ENCODE results near the gene TUBGCP2. TPM values are rescaled to one million over a fixed set of nuclear protein-coding genes. Genes with fewer than 3 reads are reported as not detected.

The TUBGCP2 gene
- total RNA-seq, 1 donor from 2014 or later: 56.2 TPM

- Histone ChIP-seq H3K4me1 (ENCODE audit: insufficient read depth, low read length) (no peaks in the 10 kb centered on the region), H3K36me3 (ENCODE audit: insufficient read depth, low read length) (no peaks in the 10 kb centered on the region), H3K4me3 (ENCODE audit: insufficient read depth, low read depth, low read length) (no peak overlapping the region), H3K4me2 (ENCODE audit: low read length) (no peak overlapping the region), H2AFZ (ENCODE audit: low read depth, low read length) (no peak overlapping the region), H3K27me3 (ENCODE audit: insufficient read depth, low read length) (no peaks in the 10 kb centered on the region), H3K27ac (ENCODE audit: low read depth, low read length) (no peak overlapping the region), H4K20me1 (ENCODE audit: insufficient read depth, low read length) (no peaks in the 10 kb centered on the region), H3K9me3 (ENCODE audit: insufficient read depth, low read depth, low read length) (no peaks in the 10 kb centered on the region), H3K79me2 (ENCODE audit: insufficient read depth, low read length) (no peaks in the 10 kb centered on the region), H3K9ac (ENCODE audit: low read length) (no peak overlapping the region)
- Mint-ChIP-seq H3K27ac (ENCODE audit: unreplicated experiment) (no peak overlapping the region), H3K9me3 (ENCODE audit: unreplicated experiment) (no peaks in the 10 kb centered on the region), H3K36me3 (ENCODE audit: low read depth, unreplicated experiment) (no peaks in the 10 kb centered on the region), H3K4me1 (ENCODE audit: low read depth, unreplicated experiment) (no peaks in the 10 kb centered on the region), H3K4me3 (ENCODE audit: unreplicated experiment) (no peak overlapping the region), H3K27me3 (ENCODE audit: low read depth, unreplicated experiment) (peaks cover 10% of the 10 kb centered on the region)
- DNase-seq (ENCODE audit: low read depth) (no peak), FAIRE-seq (no peak)
- no peak for TF ChIP-seq EZH2 (IDR thresholded peaks at IDR 0.05; ENCODE audit: insufficient read depth, low read length)
- no peak for TF ChIP-seq CTCF (IDR thresholded peaks at IDR 0.05; ENCODE audit: insufficient read depth, low read depth, low read length)
Measured at GRCh38 chr10:133269367-133269766, 39.3 kb downstream of the TUBGCP2 start.

GRCh38 chr10:133268532-133268931, 40.1 kb downstream of the TUBGCP2 start:
- H3K4me3 ChIP-seq (ENCODE audit: insufficient read depth, low read depth, low read length): no peak overlapping the region
- H3K9me3 ChIP-seq (ENCODE audit: insufficient read depth, low read depth, low read length): no peaks in the 10 kb centered on the region
- no peaks in the 10 kb centered on the region for H3K36me3 ChIP-seq (ENCODE audit: insufficient read depth, low read length)
- H3K27ac Mint-ChIP-seq (ENCODE audit: unreplicated experiment): no peak overlapping the region
- TF ChIP-seq EZH2 (IDR thresholded peaks at IDR 0.05; ENCODE audit: insufficient read depth, low read length) (no peak), CTCF (IDR thresholded peaks at IDR 0.05; ENCODE audit: insufficient read depth, low read depth, low read length) (no peak)
- no peaks in the 10 kb centered on the region for H3K79me2 ChIP-seq (ENCODE audit: insufficient read depth, low read length)
- no peak overlapping the region for H3K4me3 Mint-ChIP-seq (ENCODE audit: unreplicated experiment)
- no peak overlapping the region for H3K27ac ChIP-seq (ENCODE audit: low read depth, low read length)
- H4K20me1 ChIP-seq (ENCODE audit: insufficient read depth, low read length): no peaks in the 10 kb centered on the region
- no peaks in the 10 kb centered on the region for H3K27me3 ChIP-seq (ENCODE audit: insufficient read depth, low read length)
- peaks cover 11% of the 10 kb centered on the region for H3K27me3 Mint-ChIP-seq (ENCODE audit: low read depth, unreplicated experiment)
- no peaks in the 10 kb centered on the region for H3K9me3 Mint-ChIP-seq (ENCODE audit: unreplicated experiment)
- FAIRE-seq (no peak), DNase-seq (ENCODE audit: low read depth) (no peak)
- no peaks in the 10 kb centered on the region for H3K4me1 Mint-ChIP-seq (ENCODE audit: low read depth, unreplicated experiment)
- H3K9ac ChIP-seq (ENCODE audit: low read length): no peak overlapping the region
- no peaks in the 10 kb centered on the region for H3K4me1 ChIP-seq (ENCODE audit: insufficient read depth, low read length)
- H3K36me3 Mint-ChIP-seq (ENCODE audit: low read depth, unreplicated experiment): no peaks in the 10 kb centered on the region
- H2AFZ ChIP-seq (ENCODE audit: low read depth, low read length): no peak overlapping the region
- no peak overlapping the region for H3K4me2 ChIP-seq (ENCODE audit: low read length)

GRCh38 chr10:133267829-133268228, 40.8 kb downstream of the TUBGCP2 start:
- Histone ChIP-seq H3K4me3 (ENCODE audit: insufficient read depth, low read depth, low read length) (no peak overlapping the region), H3K79me2 (ENCODE audit: insufficient read depth, low read length) (no peaks in the 10 kb centered on the region), H3K36me3 (ENCODE audit: insufficient read depth, low read length) (no peaks in the 10 kb centered on the region), H3K9me3 (ENCODE audit: insufficient read depth, low read depth, low read length) (no peaks in the 10 kb centered on the region), H3K4me2 (ENCODE audit: low read length) (no peak overlapping the region), H3K4me1 (ENCODE audit: insufficient read depth, low read length) (no peaks in the 10 kb centered on the region), H3K27ac (ENCODE audit: low read depth, low read length) (no peak overlapping the region), H2AFZ (ENCODE audit: low read depth, low read length) (no peak overlapping the region), H3K9ac (ENCODE audit: low read length) (no peak overlapping the region), H3K27me3 (ENCODE audit: insufficient read depth, low read length) (peaks cover under 1% of the 10 kb centered on the region), H4K20me1 (ENCODE audit: insufficient read depth, low read length) (no peaks in the 10 kb centered on the region)
- Mint-ChIP-seq H3K27ac (ENCODE audit: unreplicated experiment) (no peak overlapping the region), H3K4me3 (ENCODE audit: unreplicated experiment) (no peak overlapping the region), H3K9me3 (ENCODE audit: unreplicated experiment) (no peaks in the 10 kb centered on the region), H3K4me1 (ENCODE audit: low read depth, unreplicated experiment) (no peaks in the 10 kb centered on the region), H3K27me3 (ENCODE audit: low read depth, unreplicated experiment) (peaks cover 15% of the 10 kb centered on the region), H3K36me3 (ENCODE audit: low read depth, unreplicated experiment) (no peaks in the 10 kb centered on the region)
- TF ChIP-seq CTCF (IDR thresholded peaks at IDR 0.05; ENCODE audit: insufficient read depth, low read depth, low read length) (no peak), EZH2 (IDR thresholded peaks at IDR 0.05; ENCODE audit: insufficient read depth, low read length) (no peak)
- DNase-seq (ENCODE audit: low read depth) (no peak), FAIRE-seq (no peak)
